Skeletal muscle tissue (tissue), 4 donors: ENCODE measurements around the gene COPZ1. TPM values are rescaled to one million over a fixed set of nuclear protein-coding genes. Genes with fewer than 3 reads are reported as not detected.

ENCODE experiments used
- H3K27ac ChIP-seq: one replicate; pipeline ENCODE4 v1.7.0; 2013; ENCODE audit warnings: mild to moderate bottlenecking, low read depth, low read length, inconsistent platforms
- H3K27me3 ChIP-seq, 3 donors: one replicate each; pipeline ENCODE4 v1.7.0; 2013; ENCODE audit warnings: low read length in 3 of 3; ENCODE audit not compliant: control insufficient read depth in 3 of 3, insufficient read depth in 3 of 3
- H3K36me3 ChIP-seq, 3 donors: one replicate each; pipeline ENCODE4 v1.7.0; 2013; ENCODE audit warnings: low read length in 3 of 3; ENCODE audit not compliant: control insufficient read depth in 3 of 3, insufficient read depth in 3 of 3
- H3K4me1 ChIP-seq, 3 donors: one replicate each; pipeline ENCODE4 v1.7.0; 2013; ENCODE audit warnings: low read length in 3 of 3, mild to moderate bottlenecking in 3 of 3; ENCODE audit not compliant: control insufficient read depth in 3 of 3, insufficient read depth in 3 of 3
- H3K4me3 ChIP-seq, 3 donors: one replicate each; pipeline ENCODE4 v1.7.0; 2013; ENCODE audit warnings: low read length in 3 of 3
- H3K9ac ChIP-seq, 3 donors: one replicate each; pipeline ENCODE4 v1.7.0; 2013; ENCODE audit warnings: low read length in 3 of 3, mild to moderate bottlenecking in 3 of 3, moderate library complexity in 2 of 3, low read depth in 1 of 3
- H3K9me3 ChIP-seq, 3 donors: one replicate each; pipeline ENCODE4 v1.7.0; 2013; ENCODE audit warnings: low read length in 3 of 3; ENCODE audit not compliant: control insufficient read depth in 3 of 3
- total RNA-seq: library from RNA; depleted of rRNA; stranded (reverse); fragments of >200 nt; gene quantifications from one replicate; pipeline ENCODE4 v1.2.3, GENCODE V29; 2014
- donor health status: Osteomylitis.

Gene COPZ1
- total RNA-seq, 1 donor from 2014 or later = 62.6 TPM

DNA sequence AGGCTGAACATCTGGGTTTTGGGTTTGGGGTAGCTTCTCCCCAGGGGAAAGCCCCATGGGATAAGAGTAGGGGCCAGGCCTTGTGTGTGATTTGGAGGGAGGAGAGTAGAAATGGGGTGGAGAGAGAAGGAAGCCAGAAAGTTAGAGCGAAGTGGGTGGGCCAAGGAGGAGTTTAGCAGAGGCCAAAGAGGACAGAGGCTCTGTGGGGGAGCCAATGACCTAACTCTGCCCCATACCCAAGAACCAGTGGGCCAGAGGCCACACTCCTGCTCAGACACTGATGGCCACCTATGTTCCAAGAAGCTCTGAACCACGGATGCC lies 50.3 kb downstream of the COPZ1 start:
- Histone ChIP-seq H3K9me3 (no peaks in the 10 kb centered on the region), H3K4me1 (peaks cover 71 to 87% (median 81%) of the 10 kb centered on the region in 3 donors), H3K36me3 (peaks cover 3 to 9% (median 4%) of the 10 kb centered on the region in 3 donors), H3K27ac (peak overlapping the region; percentile 71), H3K27me3 (no peaks in the 10 kb centered on the region), H3K4me3 (no peak overlapping the region), H3K9ac (peak overlapping the region in 2 of 3 donors; percentile 3 to 20)

DNA sequence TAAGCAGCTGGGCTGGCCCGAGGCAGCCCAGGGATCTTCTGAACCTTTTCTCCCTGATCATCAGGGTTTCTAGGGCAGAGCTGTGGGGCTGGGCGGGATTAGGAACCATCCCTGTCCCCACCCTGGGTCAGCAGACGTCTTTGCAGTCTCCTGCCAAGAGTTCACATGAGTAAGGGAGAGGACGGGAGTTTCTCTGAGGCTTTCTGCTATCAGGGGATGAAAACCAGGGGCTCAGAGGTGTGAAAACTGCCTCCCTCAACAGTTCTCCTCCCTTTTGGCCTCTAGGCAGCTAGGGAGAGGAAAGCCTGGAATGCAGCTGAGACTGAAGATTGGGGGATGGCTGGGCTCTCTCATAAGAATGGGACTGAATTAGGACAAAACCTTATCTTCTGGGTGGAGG lies 51.7 kb downstream of the COPZ1 start:
- peak overlapping the region in 2 of 3 donors; percentile 21 to 40 for H3K9ac ChIP-seq
- H3K4me1 ChIP-seq = peaks cover 58 to 84% (median 73%) of the 10 kb centered on the region in 3 donors
- H3K27ac ChIP-seq = peak overlapping the region; percentile 71
- H3K27me3 ChIP-seq = no peaks in the 10 kb centered on the region
- no peaks in the 10 kb centered on the region for H3K9me3 ChIP-seq
- H3K4me3 ChIP-seq = peak overlapping the region in 1 of 3 donors; percentile 30
- H3K36me3 ChIP-seq = peaks cover 3 to 14% (median 4%) of the 10 kb centered on the region in 3 donors

DNA sequence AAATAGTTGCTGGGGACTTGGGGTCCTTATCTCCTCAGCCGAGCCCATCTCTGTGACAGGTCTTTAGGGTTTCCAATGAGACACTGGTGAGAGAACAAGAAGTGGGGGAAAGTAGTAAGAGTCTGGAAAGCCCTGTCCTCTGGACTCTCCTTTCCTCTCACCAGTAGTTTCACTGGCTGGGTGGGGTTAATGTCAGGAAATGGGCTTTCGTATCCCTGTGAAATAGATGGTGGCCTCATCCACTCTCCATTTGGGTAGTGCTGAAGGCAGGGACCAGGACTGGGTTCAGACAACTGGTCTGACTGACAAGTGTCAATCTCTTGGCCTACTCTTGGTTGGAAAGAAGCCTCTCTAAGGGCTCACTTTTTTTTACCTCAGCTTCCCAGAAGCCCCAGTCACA lies 52.1 kb downstream of the COPZ1 start:
- H3K27ac ChIP-seq = peak overlapping the region; percentile 71
- no peaks in the 10 kb centered on the region for H3K9me3 ChIP-seq
- peaks cover 3 to 14% (median 4%) of the 10 kb centered on the region in 3 donors for H3K36me3 ChIP-seq
- H3K27me3 ChIP-seq = no peaks in the 10 kb centered on the region
- peak overlapping the region in 1 of 3 donors; percentile 30 for H3K4me3 ChIP-seq
- H3K9ac ChIP-seq = no peak overlapping the region
- peaks cover 54 to 80% (median 71%) of the 10 kb centered on the region in 3 donors for H3K4me1 ChIP-seq

DNA sequence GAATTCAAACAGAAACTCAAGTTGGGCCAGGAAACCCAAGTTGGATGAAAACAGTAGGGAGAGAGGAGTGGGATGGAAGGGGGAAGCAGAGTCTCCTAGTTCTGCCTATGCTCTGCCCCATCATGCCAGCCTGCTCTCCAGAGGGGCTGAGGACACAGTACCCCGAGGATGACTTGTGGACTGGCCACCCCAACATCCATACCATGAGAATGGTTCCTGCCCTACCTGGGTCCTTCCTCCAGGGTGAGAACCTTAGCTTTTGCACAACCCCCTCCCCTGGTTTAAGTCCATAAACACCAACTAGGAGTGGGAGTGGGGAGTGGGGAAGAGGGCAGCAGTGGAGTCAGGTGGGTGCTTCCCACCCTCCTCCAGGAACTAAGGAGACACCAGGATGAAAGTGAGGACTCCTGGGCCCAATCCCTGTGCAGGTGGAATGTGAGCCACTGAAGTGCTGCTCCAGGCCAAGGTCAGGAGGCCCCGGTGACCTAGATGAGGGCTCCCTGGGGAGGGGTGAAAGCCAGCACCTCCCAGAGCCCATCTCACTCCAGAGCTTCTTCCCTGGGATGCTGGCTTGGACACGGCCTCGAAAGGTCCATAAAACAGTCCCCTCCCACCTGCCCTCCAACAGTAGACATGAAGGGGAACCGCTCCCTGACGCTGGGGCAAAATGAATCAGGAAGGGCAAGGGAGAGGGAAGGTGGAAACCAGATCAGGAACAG lies 53.0 kb downstream of the COPZ1 start:
- Histone ChIP-seq H3K9me3 (no peaks in the 10 kb centered on the region), H3K36me3 (peaks cover 3 to 14% (median 4%) of the 10 kb centered on the region in 3 donors), H3K4me3 (peak overlapping the region; percentile 36 to 66 (median 59)), H3K27me3 (no peaks in the 10 kb centered on the region), H3K4me1 (peaks cover 49 to 75% (median 67%) of the 10 kb centered on the region in 3 donors), H3K27ac (peak overlapping the region; percentile 58), H3K9ac (peak overlapping the region; percentile 36 to 63 (median 57))

DNA sequence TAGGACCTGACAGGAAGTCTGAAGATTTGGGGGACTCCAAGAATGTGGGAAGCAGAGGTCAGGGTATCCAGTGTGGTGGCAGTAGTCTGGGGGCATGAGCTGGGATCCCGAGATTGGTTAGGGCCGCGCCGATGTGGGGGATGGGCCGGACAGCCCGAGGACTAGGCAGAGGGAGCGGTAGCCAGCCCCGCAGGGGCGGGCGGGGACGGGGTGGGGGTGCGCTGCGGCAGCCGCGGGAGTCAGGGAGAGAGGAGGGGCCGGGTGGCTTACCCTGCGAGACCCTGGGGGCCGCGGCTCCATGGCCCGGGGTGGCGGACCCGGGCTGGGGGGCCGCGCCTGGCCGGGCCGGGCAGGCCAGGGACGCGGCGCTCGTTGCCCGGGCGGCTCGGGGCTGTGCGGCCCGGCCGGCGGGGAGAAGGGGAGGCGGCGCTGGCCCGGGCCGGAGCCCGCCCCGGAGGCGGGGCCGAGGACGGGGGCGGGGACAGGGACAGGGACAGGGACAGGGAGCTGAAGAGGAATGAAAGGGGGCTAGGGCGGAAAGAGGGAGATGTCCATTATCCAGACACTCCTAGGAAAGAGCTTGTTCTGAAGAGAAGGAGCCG lies 54.0 kb downstream of the COPZ1 start:
- Histone ChIP-seq H3K9me3 (no peaks in the 10 kb centered on the region), H3K27me3 (no peaks in the 10 kb centered on the region), H3K4me1 (peaks cover 45 to 79% (median 69%) of the 10 kb centered on the region in 3 donors), H3K27ac (peak overlapping the region; percentile 67), H3K36me3 (peaks cover under 1 to 11% (median 3%) of the 10 kb centered on the region in 3 donors), H3K9ac (peak overlapping the region; percentile 61 to 70 (median 67)), H3K4me3 (peak overlapping the region; percentile 73 to 78 (median 77))

DNA sequence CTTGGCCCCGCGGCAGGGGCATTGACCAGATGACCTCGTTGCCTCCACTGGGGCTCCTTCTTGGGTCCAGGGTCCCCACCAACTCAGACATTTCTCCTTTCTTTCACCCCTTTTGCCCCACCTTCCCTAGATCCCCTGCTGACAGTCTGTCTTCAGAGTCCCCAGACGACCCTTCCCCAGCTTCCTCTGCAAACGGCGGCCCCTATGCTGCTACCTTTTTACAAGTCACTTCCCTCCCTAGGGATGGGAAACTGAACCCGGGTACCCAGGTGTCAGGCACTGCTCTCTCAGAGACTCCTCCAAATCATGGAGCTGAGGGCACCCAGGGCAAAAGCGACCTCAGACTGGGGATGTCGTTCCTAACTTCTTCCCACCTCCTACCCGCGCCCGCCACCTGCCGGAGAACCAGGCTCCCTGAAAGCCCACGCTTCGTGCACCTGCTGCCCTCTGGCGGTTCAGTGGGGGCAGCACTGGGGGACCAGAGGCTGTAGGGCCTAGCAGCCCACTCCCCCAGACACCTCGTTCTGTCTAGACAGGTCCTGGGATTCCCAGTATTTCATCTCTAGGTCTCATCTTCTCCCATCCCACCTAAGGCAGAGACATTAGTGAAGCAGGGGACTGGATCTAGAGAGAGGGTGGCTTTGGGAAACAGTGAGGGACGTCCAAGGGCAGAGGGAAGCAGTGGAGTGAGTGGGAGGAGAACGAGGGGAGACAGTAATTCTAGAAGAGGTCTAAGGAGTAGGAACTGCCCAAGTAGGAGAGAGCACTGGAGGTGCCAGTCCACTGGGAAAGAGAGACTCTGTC lies 54.7 kb downstream of the COPZ1 start:
- Histone ChIP-seq H3K36me3 (peaks cover 0 to 10% (median 3%) of the 10 kb centered on the region in 3 donors), H3K9ac (peak overlapping the region; percentile 59 to 70 (median 67)), H3K9me3 (no peaks in the 10 kb centered on the region), H3K27ac (peak overlapping the region; percentile 67), H3K4me3 (peak overlapping the region; percentile 73 to 78 (median 77)), H3K27me3 (no peaks in the 10 kb centered on the region), H3K4me1 (peaks cover 38 to 79% (median 70%) of the 10 kb centered on the region in 3 donors)

DNA sequence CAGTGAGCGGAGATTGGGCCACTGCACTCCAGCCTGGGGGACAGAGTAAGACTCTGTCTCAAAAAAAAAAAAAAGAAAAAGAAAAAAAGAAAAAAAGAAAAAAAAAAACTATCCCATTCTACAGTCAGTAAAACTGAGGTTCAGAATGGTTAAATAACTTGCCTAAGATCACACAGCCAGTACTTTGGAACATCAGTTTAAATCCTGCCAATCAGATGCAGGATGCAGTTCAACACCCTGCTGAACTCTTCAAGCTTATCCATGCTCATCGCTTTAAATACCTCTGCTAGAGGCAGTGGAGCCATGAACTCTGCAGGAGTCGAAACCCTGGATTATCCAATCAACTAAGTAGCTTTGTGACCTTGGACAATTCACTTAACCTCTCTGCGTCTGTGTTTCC lies 56.2 kb downstream of the COPZ1 start:
- no peaks in the 10 kb centered on the region for H3K27me3 ChIP-seq
- H3K4me3 ChIP-seq = no peak overlapping the region
- H3K9me3 ChIP-seq = no peaks in the 10 kb centered on the region
- H3K36me3 ChIP-seq = peaks cover 0 to 10% (median 3%) of the 10 kb centered on the region in 3 donors
- H3K9ac ChIP-seq = no peak overlapping the region
- H3K27ac ChIP-seq = no peak overlapping the region
- H3K4me1 ChIP-seq = peaks cover 36 to 77% (median 68%) of the 10 kb centered on the region in 3 donors

DNA sequence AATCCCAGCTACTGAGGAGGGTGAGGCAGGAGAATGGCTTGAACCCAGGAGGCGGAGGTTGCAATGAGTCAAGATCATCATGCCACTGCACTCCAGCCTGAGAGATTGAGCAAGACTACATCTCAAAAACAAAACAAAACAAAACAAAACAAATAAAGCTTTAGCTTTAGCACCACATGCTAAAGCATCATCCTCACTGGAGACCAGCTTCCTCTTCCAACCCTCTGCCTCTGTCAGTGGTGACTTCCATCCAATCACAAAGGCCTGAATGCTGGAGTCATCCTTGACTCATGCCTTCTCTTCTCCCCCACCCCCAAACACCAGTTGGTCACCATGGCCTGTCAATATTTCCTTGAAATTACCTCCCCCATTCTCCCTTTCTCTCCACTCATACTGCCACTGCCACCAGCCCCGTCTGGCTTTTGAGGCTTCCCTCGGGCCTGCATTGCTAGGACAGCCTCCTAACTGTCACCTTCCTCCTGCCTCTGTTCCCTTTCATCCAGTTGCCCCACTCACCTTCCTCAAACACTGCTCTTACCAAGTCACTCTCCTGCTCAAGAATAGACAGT lies 58.2 kb downstream of the COPZ1 start:
- H3K4me3 ChIP-seq = peak overlapping the region in 1 of 3 donors; percentile 41
- peaks cover 0 to 4% (median 0%) of the 10 kb centered on the region in 3 donors for H3K36me3 ChIP-seq
- H3K27me3 ChIP-seq = no peaks in the 10 kb centered on the region
- peaks cover 34 to 77% (median 71%) of the 10 kb centered on the region in 3 donors for H3K4me1 ChIP-seq
- H3K9ac ChIP-seq = no peak overlapping the region
- H3K27ac ChIP-seq = peak overlapping the region; percentile 34
- H3K9me3 ChIP-seq = no peaks in the 10 kb centered on the region

DNA sequence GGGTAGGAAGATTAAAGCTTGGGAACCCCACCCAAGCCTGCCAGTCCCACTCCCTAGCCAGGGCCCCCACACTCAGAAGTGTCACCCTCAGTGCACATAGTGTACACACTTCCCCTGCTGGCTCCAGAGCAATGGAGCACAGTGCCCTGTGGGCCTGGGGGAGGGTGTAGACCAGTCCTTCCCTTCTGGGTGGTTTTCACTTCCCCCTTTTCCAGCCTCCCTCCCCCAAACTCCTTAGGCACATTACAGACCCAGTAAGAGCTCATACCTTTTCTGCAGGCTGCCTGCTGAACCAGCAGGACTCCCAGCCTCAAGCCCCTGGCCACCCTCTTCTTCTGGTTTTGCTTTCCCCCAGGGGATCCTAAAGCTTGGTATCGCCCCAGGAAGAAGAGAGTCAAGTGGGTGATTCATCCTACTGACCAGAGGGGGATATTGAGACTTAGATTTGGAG lies 59.7 kb downstream of the COPZ1 start, which contains the start of gene ZNF385A:
TSS of gene ZNF385A (minus strand) at position 143 of the 451 bp plus-strand sequence. CDS start 219 bp downstream, outside the sequence.
- H3K27ac ChIP-seq = peak within 1 kb of the TSS; percentile 81
- peak within 1 kb of the TSS; percentile 56 to 79 (median 75) for H3K4me3 ChIP-seq
- H3K9me3 ChIP-seq = no peaks in the 10 kb centered on the region

More for the DNA sequence above, 59.7 kb downstream of the COPZ1 start, which contains the start of gene ZNF385A:
- H3K36me3 ChIP-seq = peaks cover 0 to 4% (median 0%) of the 10 kb centered on the region in 3 donors
- peak within 1 kb of the TSS; percentile 61 to 88 (median 75) for H3K9ac ChIP-seq
- no peaks in the 10 kb centered on the region for H3K27me3 ChIP-seq
- H3K4me1 ChIP-seq = peaks cover 29 to 67% (median 67%) of the 10 kb centered on the region in 3 donors
